Caco-2 (cell line): ENCODE results near the gene HMCN1. TPM values are rescaled to one million over a fixed set of nuclear protein-coding genes. Genes with fewer than 3 reads are reported as not detected.

Source experiments
- BruUV-seq: library from RNA; stranded (reverse); fragments of 400-500 nt; replicated peaks from 2 replicates; lab custom pipeline; 2021; lab: Mats Ljungman, UMichigan
- CTCF ChIA-PET: fragments of 300-600 bp; sonication (Branson Sonifier 250); formaldehyde crosslinking; loops from one replicate; lab custom pipeline; 2022; ENCODE audit warnings: antibody characterized with exemption; lab: Charles Lee
- POLR2A ChIA-PET: fragments of 300-600 bp; sonication (Branson Sonifier 250); formaldehyde crosslinking; loops from one replicate; lab custom pipeline; 2022; ENCODE audit warnings: antibody characterized with exemption; lab: Charles Lee
- DNase-seq, 2 experiments: peaks; one replicate each; pipeline versions ENCODE4 v3.0.0 to v3.0.0-alpha.2; 2020 to 2022
- H3K27me3 ChIP-seq: replicated peaks from 2 replicates; pipeline ENCODE4 v1.6.0; 2011; ENCODE audit warnings: low read length; ENCODE audit not compliant: control insufficient read depth, insufficient read depth
- H3K36me3 ChIP-seq: 2 replicates; pipeline ENCODE4 v1.5.1; 2011; ENCODE audit warnings: low read length; ENCODE audit not compliant: control insufficient read depth, insufficient read depth
- H3K4me1 ChIP-seq: fragments of 250-450 bp; sonication (Bioruptor Pico); 2 replicates; pipeline ENCODE4 v1.5.1; 2020; ENCODE audit warnings: mild to moderate bottlenecking
- H3K4me3 ChIP-seq: 2 replicates; pipeline ENCODE4 v1.5.1; 2011; ENCODE audit warnings: low read depth, mild to moderate bottlenecking, control low read depth, low read length
- H3K9me3 ChIP-seq: fragments of 250-450 bp; sonication (Bioruptor Pico); 2 replicates; pipeline ENCODE4 v1.5.1; 2020; ENCODE audit warnings: mild to moderate bottlenecking, moderate library complexity
- H3K27ac Mint-ChIP-seq: one replicate; pipeline ENCODE4 v1.8.0; 2022; ENCODE audit warnings: mixed read lengths; ENCODE audit not compliant: unreplicated experiment
- H3K27me3 Mint-ChIP-seq: one replicate; pipeline ENCODE4 v1.8.0; 2022; ENCODE audit warnings: mixed read lengths; ENCODE audit not compliant: insufficient read depth, unreplicated experiment
- H3K36me3 Mint-ChIP-seq: one replicate; pipeline ENCODE4 v1.8.0; 2022; ENCODE audit warnings: mild to moderate bottlenecking, mixed read lengths; ENCODE audit not compliant: insufficient read depth, unreplicated experiment
- H3K4me1 Mint-ChIP-seq: one replicate; pipeline ENCODE4 v1.8.0; 2022; ENCODE audit warnings: low read depth, mixed read lengths; ENCODE audit not compliant: unreplicated experiment
- H3K4me3 Mint-ChIP-seq: one replicate; pipeline ENCODE4 v1.8.0; 2022; ENCODE audit warnings: mild to moderate bottlenecking, moderate library complexity, mixed read lengths; ENCODE audit not compliant: unreplicated experiment
- H3K9me3 Mint-ChIP-seq: one replicate; pipeline ENCODE4 v1.8.0; 2022; ENCODE audit warnings: mixed read lengths; ENCODE audit not compliant: unreplicated experiment
- intact Hi-C: fragments of 100-400 bp; cut with micrococcal nuclease; formaldehyde crosslinking; loops from one replicate; pipeline ENCODE4 v1.10.0; 2022; ENCODE audit not compliant: unreplicated experiment
- total RNA-seq: library from RNA; stranded (reverse); gene quantifications from 2 replicates; pipeline ENCODE4 v1.2.3, GENCODE V29; 2022
- TF ChIP-seq, protein P1 (sequence below), 2 experiments: fragments of 200-600 bp in 1 of 2; IDR thresholded peaks; 1 replicate in 1 of 2; 2 replicates in 1 of 2; pipeline versions ENCODE4 v1.5.1 to v1.8.0; 2011 to 2022; ENCODE audit warnings: antibody characterized with exemption in 1 of 2, control low read depth in 1 of 2, inconsistent platforms in 1 of 2, low read depth in 1 of 2, low read length in 1 of 2, mild to moderate bottlenecking in 1 of 2, moderate library complexity in 1 of 2; ENCODE audit not compliant: insufficient read depth in 1 of 2, severe bottlenecking in 1 of 2, unreplicated experiment in 1 of 2

The HMCN1 gene
- total RNA-seq, 1 experiment from 2014 or later = 0.02 TPM

DNA sequence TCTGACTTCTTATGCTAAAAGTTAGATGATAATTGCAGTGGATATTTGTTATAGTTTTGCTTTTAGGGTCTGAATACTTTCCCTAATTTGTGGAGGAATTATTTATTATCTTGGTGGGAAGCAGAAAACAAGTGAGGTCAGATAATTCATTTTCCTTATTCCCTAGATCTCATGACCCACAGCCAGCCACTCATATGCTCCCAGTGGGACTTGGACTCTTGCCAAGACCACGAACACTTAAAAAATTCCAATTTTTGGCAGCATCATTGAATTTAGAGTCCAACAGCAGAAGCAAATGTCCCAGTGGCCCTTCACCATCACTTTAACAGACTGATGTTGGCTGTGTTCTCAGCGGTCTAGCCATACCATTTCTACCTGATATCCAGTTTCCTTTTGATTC is 204.2 kb downstream of the HMCN1 start:
- ChIA-PET POLR2A (no interaction called here), CTCF (no interaction called here)
- Mint-ChIP-seq H3K36me3 (no peaks in the 10 kb centered on the region), H3K27me3 (peaks cover 4% of the 10 kb centered on the region), H3K9me3 (no peaks in the 10 kb centered on the region), H3K27ac (no peak overlapping the region), H3K4me3 (no peak overlapping the region), H3K4me1 (no peaks in the 10 kb centered on the region)
- H3K4me1 ChIP-seq = no peaks in the 10 kb centered on the region
- H3K9me3 ChIP-seq = no peaks in the 10 kb centered on the region
- TF ChIP-seq, protein P1, sequence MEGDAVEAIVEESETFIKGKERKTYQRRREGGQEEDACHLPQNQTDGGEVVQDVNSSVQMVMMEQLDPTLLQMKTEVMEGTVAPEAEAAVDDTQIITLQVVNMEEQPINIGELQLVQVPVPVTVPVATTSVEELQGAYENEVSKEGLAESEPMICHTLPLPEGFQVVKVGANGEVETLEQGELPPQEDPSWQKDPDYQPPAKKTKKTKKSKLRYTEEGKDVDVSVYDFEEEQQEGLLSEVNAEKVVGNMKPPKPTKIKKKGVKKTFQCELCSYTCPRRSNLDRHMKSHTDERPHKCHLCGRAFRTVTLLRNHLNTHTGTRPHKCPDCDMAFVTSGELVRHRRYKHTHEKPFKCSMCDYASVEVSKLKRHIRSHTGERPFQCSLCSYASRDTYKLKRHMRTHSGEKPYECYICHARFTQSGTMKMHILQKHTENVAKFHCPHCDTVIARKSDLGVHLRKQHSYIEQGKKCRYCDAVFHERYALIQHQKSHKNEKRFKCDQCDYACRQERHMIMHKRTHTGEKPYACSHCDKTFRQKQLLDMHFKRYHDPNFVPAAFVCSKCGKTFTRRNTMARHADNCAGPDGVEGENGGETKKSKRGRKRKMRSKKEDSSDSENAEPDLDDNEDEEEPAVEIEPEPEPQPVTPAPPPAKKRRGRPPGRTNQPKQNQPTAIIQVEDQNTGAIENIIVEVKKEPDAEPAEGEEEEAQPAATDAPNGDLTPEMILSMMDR (IDR thresholded peaks at IDR 0.05; ENCODE audit: insufficient read depth in 1 of 2, low read depth in 1 of 2, low read length in 1 of 2, severe bottlenecking in 1 of 2, unreplicated experiment in 1 of 2) = no peak
- H3K27me3 ChIP-seq = no peaks in the 10 kb centered on the region
- intact Hi-C loops = no loop called here
- no peak overlapping the region for H3K4me3 ChIP-seq
- BruUV-seq = no TSS peak
- H3K36me3 ChIP-seq = no peaks in the 10 kb centered on the region
- DNase-seq = no peak

DNA sequence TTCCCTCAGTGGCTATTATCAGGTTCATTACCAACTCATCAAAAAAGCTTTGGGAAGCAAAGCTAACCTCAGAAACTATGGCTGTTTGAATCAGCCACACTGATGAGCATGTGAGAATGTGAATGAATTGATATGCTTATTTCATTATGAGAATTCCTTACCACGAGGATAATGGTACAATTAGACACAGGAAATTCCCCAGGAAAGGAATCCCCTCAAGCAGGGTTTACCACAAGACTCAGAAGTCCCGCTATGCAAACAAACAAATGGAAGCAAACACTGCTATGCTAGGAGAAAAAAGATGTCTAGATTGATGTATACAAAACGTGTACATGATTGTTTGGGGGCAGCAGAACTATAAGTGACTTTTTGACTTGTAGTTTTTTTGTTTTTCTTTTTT is 205.0 kb downstream of the HMCN1 start:
- no TSS peak for BruUV-seq
- intact Hi-C loops = no loop called here
- Mint-ChIP-seq H3K4me1 (no peaks in the 10 kb centered on the region), H3K36me3 (no peaks in the 10 kb centered on the region), H3K4me3 (no peak overlapping the region), H3K27ac (no peak overlapping the region), H3K9me3 (no peaks in the 10 kb centered on the region), H3K27me3 (peaks cover 4% of the 10 kb centered on the region)
- no peaks in the 10 kb centered on the region for H3K27me3 ChIP-seq
- TF ChIP-seq, protein P1 (IDR thresholded peaks at IDR 0.05; ENCODE audit: insufficient read depth in 1 of 2, low read depth in 1 of 2, low read length in 1 of 2, severe bottlenecking in 1 of 2, unreplicated experiment in 1 of 2) = no peak
- POLR2A ChIA-PET = no interaction called here
- DNase-seq = no peak
- CTCF ChIA-PET = no interaction called here
- no peaks in the 10 kb centered on the region for H3K9me3 ChIP-seq
- H3K4me1 ChIP-seq = no peaks in the 10 kb centered on the region
- H3K36me3 ChIP-seq = no peaks in the 10 kb centered on the region
- H3K4me3 ChIP-seq = no peak overlapping the region

DNA sequence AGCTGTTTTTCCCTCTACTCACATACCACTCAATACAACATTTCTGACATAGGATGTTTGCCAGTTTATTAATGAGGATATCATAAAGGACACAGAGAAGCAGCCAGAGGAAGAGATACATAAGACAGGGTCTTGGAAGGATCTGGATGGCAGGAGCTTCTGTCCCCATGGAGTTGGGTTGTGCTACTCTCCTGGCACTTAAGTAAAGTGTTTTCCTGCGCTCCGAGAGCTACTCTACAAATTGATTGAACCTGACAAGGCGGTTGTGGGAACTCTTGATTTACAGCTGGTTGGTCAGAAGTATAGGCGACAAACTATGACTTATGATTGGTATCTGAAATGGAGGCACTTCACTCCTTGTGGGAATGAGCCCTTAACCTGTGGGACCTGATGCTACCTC is 208.8 kb downstream of the HMCN1 start:
- intact Hi-C loops = no loop called here
- Histone ChIP-seq H3K9me3 (no peaks in the 10 kb centered on the region), H3K4me1 (no peaks in the 10 kb centered on the region), H3K4me3 (no peak overlapping the region), H3K27me3 (no peaks in the 10 kb centered on the region), H3K36me3 (no peaks in the 10 kb centered on the region)
- no peak overlapping the region for H3K27ac Mint-ChIP-seq
- H3K36me3 Mint-ChIP-seq = no peaks in the 10 kb centered on the region
- no peaks in the 10 kb centered on the region for H3K9me3 Mint-ChIP-seq
- no peak overlapping the region for H3K4me3 Mint-ChIP-seq
- TF ChIP-seq, protein P1 (IDR thresholded peaks at IDR 0.05; ENCODE audit: insufficient read depth in 1 of 2, low read depth in 1 of 2, low read length in 1 of 2, severe bottlenecking in 1 of 2, unreplicated experiment in 1 of 2) = no peak
- BruUV-seq = no TSS peak
- DNase-seq = no peak
- POLR2A ChIA-PET = no interaction called here
- peaks cover 5% of the 10 kb centered on the region for H3K27me3 Mint-ChIP-seq
- CTCF ChIA-PET = no interaction called here
- no peaks in the 10 kb centered on the region for H3K4me1 Mint-ChIP-seq
